CD4-positive, alpha-beta T cell treated with Interleukin-6 for 4 hours (primary cell): ENCODE data around the gene WSCD2.

ENCODE experiments used
- DNase-seq: peaks from one replicate; pipeline ENCODE4 v3.0.0-alpha.2; 2020; ENCODE audit warnings: mixed read lengths

Gene WSCD2

GRCh38 chr12:108271951-108272872, 143.1 kb downstream of the WSCD2 start:
- no peak for DNase-seq

DNA sequence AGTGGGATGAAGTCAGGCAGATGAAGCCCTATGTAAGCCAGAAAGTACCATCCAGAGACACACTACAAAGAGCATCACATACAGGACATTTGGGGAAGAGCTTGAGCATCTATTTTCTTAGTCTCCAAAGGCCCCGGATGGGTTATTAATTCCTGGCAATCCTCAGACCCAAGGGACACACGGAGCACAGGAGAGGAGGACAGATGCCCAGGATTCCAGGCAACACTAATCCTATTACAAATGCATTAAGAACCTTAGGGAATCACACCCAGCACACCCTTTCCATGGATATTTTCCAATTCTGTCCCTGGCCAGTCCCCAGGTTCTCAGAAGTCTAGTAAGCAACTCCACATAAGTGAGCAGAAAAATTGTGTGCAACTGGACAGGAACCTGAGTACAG, 144.1 kb downstream of the WSCD2 start:
- DNase-seq = no peak

GRCh38 chr12:108277613-108278012, 148.5 kb downstream of the WSCD2 start:
- no peak for DNase-seq

DNA sequence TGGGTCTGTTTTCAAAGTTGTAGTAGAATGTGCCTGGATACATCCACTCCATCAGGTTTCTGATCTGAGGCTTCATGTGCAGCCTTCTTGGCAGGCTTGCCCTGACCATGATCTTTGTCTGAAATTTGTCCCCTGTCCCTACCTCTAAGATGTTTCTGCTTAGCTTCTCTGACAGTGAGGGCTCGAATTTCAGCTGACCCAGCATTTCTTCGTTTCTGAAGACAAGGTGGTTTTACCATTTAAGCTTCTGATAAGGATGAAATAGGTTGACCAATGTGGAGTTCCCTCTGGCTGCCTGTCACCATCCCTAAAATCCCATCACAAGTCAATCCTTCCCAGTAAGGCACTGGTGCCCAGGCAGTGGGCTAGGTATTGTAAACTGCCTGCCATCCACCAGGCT, 153.1 kb downstream of the WSCD2 start:
- no peak for DNase-seq

DNA sequence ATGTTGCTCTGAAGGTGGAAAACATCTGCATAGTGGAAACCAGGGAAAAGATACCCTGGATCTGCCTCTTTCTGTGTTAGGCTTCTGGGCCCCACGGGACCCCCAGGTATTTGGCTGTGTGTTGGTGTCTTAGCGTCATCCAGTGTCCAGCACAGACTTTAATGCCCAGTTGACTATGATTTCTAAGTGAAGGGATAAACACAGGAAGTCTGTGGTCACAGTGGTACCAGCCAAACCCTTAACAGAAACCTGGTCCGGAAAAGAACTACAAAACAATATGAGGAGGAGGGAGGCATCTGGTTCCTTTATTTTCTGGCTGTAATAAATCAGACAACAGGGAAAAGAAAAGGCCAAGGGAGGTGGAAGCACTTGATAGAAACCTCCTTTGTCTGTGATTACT, 153.6 kb downstream of the WSCD2 start:
- no peak for DNase-seq

GRCh38 chr12:108284163-108284562, 155.1 kb downstream of the WSCD2 start:
- no peak for DNase-seq

GRCh38 chr12:108285016-108285415, 155.9 kb downstream of the WSCD2 start:
- DNase-seq = no peak

GRCh38 chr12:108287227-108287626, 158.1 kb downstream of the WSCD2 start:
- DNase-seq = no peak

- no peak for DNase-seq
Observed at GRCh38 chr12:108289350-108290161, 160.5 kb downstream of the WSCD2 start.

DNA sequence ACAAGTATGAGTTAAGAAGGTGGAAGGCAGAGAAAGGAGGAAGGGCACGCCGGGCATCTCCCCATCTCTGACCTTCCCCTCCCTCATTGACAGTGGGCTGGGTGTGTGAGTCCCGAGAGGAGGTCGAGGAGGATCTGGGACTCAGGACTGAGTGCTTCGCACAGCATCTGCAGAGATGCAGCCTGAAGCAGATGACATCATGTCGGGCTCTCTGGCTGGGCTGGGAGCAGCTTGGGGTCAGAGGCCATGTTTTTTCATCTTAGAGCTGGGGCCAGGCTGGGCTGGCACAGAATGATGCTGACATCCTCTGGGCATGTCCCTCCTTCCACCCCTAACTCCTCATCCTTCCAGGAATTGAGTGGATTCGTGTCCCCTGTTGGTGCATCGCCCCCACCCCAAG, 166.6 kb downstream of the WSCD2 start:
- no peak for DNase-seq

GRCh38 chr12:108296945-108297344, 167.9 kb downstream of the WSCD2 start:
- DNase-seq = no peak

- DNase-seq = no peak
Observed at GRCh38 chr12:108297424-108297823, 168.3 kb downstream of the WSCD2 start.

DNA sequence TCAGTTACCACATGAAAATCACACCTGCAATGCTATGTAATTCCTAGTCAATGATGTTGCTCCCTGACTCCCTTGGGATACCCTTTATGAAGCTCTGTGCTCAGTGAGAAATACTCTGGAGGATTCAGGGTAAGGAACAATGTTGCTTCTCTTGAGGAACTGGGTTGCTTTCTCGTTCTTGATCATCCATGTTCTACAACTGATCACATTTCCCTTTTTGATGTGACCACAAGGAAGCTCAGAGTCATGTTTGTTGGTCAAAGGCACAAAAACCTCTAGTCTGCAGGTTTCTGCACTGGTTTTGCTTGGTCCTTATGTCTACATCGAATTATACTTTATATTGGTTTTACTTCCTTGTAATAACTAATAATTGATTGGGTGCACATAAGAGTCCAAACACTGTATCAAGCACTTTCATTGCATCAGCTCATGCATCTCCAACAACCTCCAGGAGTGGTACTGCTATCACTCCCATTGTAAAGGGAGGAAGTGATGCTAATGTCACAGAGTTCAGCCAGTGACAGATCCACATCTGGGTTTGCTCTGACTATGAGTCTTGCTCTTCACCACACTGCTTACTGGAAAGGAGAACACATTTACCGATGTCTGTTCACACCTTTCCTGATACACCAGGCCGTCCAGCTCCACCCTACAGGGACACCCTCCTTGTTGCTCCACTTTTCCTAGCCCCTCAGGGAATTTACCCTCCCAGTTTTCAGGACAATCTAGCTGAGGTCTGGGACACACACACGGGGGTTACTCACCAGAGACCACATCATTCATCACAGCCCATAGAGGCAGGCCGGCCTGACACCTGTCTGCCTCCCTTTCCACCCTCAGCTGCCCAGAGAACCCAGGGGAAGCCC, 169.0 kb downstream of the WSCD2 start:
- no peak for DNase-seq

DNA sequence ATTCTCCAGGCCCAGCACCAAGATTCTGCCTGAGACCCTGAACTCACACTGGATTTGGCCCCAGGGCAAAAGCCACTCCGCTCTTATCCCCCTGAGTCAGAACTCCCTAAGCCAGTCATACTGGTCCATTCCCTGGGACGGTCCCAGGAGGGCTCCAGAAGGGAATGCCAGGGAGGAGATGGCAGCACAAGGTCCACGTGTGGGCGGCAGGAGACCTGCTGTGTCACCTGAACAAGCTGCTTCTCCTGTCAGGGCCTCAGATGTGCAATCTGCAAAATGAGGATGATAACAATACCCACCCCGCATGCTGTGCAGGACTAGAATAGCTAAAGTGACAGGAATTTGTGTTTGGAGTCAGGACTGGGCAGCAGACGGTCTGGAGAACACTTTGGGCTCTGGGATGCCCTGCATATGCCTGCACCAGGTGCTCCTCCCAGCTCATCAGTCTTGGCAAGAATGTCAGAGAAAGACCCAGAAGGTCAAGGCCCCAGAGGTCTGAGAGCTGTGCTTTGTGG, 169.7 kb downstream of the WSCD2 start:
- DNase-seq = no peak

DNA sequence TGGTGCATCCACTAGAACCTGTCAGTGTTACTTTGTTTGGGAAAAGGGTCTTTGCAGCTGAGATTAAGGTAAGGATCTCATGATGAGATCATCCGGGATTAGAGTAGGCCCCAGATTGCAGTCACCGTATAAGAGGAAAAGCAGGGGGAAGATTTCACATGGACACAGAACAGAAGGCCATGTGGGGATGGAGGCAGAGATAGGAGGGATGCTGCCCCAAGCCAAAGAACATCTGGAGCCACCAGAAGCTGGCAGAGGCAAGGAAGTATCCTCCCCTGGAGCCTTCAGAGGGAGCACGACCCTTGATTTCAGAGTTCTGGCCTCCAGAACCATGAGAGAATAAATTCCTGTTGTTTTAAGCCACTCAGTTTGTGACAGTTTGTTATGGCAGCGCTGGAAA, 170.4 kb downstream of the WSCD2 start:
- DNase-seq = no peak
